GM19438 (cell line): ENCODE results near the gene KCNK10.

Experiments used
- ATAC-seq: cut with Tn5 transposase; IDR thresholded peaks from one replicate; pipeline ENCODE4 v1.9.1; 2021; ENCODE audit warnings: low read depth; ENCODE audit not compliant: unreplicated experiment

KCNK10 gene

GRCh38 chr14:88321692-88322503 is 1.2 kb downstream of the KCNK10 start:
- no peak for ATAC-seq

- no peak for ATAC-seq
Measured at GRCh38 chr14:88318406-88318805, 4.7 kb downstream of the KCNK10 start.

- ATAC-seq, result no peak
Measured at GRCh38 chr14:88316521-88316920, 6.5 kb downstream of the KCNK10 start.

- no peak for ATAC-seq
Measured at GRCh38 chr14:88312257-88312656, 10.8 kb downstream of the KCNK10 start.

- no peak for ATAC-seq
Measured at GRCh38 chr14:88311780-88312179, 11.3 kb downstream of the KCNK10 start.

GRCh38 chr14:88310449-88310848 is 12.6 kb downstream of the KCNK10 start:
- ATAC-seq, result no peak

- ATAC-seq, result no peak
Measured at GRCh38 chr14:88310021-88310420, 13.0 kb downstream of the KCNK10 start.

- no peak for ATAC-seq
Measured at GRCh38 chr14:88305528-88306322, 17.3 kb downstream of the KCNK10 start.

- no peak for ATAC-seq
Measured at GRCh38 chr14:88303041-88303440, 20.0 kb downstream of the KCNK10 start.

- no peak for ATAC-seq
Measured at GRCh38 chr14:88301381-88301780, 21.7 kb downstream of the KCNK10 start.

- ATAC-seq, result no peak
Measured at GRCh38 chr14:88300817-88301216, 22.3 kb downstream of the KCNK10 start.

GRCh38 chr14:88299865-88300530 is 23.1 kb downstream of the KCNK10 start:
- ATAC-seq, result no peak

GRCh38 chr14:88297306-88297705 is 25.8 kb downstream of the KCNK10 start:
- ATAC-seq, result no peak

GRCh38 chr14:88296351-88296750 is 26.7 kb downstream of the KCNK10 start:
- ATAC-seq, result no peak

GRCh38 chr14:88289996-88290395 is 33.1 kb downstream of the KCNK10 start:
- ATAC-seq, result no peak

- ATAC-seq, result no peak
Measured at GRCh38 chr14:88289234-88289633, 33.8 kb downstream of the KCNK10 start.

- no peak for ATAC-seq
Measured at GRCh38 chr14:88286309-88286708, 36.8 kb downstream of the KCNK10 start.

- no peak for ATAC-seq
Measured at GRCh38 chr14:88281447-88281846, 41.6 kb downstream of the KCNK10 start.

GRCh38 chr14:88276923-88277596 is 46.0 kb downstream of the KCNK10 start:
- ATAC-seq, result no peak

GRCh38 chr14:88272390-88273269 is 50.4 kb downstream of the KCNK10 start:
- ATAC-seq, result no peak
